Neural crest cell (in vitro differentiated cells): ENCODE data around the gene SPTBN4. TPM values are rescaled to one million over a fixed set of nuclear protein-coding genes. Genes with fewer than 3 reads are reported as not detected.
A peak's percentile ranks its signal among the peaks of the same experiment; 100 is the strongest.

Source experiments
- DNase-seq: peaks from one replicate; pipeline ENCODE4 v3.0.0; 2021; ENCODE audit warnings: low read depth, mixed read lengths, low spot score
- H3K27ac Mint-ChIP-seq: one replicate; pipeline ENCODE4 v1.8.0; 2021; ENCODE audit warnings: mild to moderate bottlenecking, mixed read lengths; ENCODE audit not compliant: unreplicated experiment
- H3K27me3 Mint-ChIP-seq: 2 replicates; pipeline ENCODE4 v1.8.0; 2021; ENCODE audit warnings: low read depth, mild to moderate bottlenecking, mixed read lengths
- H3K36me3 Mint-ChIP-seq: 2 replicates; pipeline ENCODE4 v1.8.0; 2021; ENCODE audit warnings: low read depth, mild to moderate bottlenecking, mixed read lengths
- H3K4me1 Mint-ChIP-seq: 2 replicates; pipeline ENCODE4 v1.8.0; 2021; ENCODE audit warnings: mixed read lengths
- H3K4me3 Mint-ChIP-seq: one replicate; pipeline ENCODE4 v1.8.0; 2021; ENCODE audit warnings: mild to moderate bottlenecking, mixed read lengths
- H3K9me3 Mint-ChIP-seq: 2 replicates; pipeline ENCODE4 v1.8.0; 2021; ENCODE audit warnings: mixed read lengths
- total RNA-seq: library from RNA; stranded (reverse); gene quantifications from 2 replicates; pipeline ENCODE4 v1.2.1, GENCODE V29; 2021
- TF ChIP-seq, protein P1 (sequence below): fragments of 200-600 bp; sonication (generic); conservative IDR thresholded peaks from 2 replicates; pipeline ENCODE4 v1.5.0; 2021; ENCODE audit warnings: antibody characterized with exemption, mild to moderate bottlenecking

The SPTBN4 gene
- total RNA-seq, 1 donor from 2014 or later = 0.40 TPM

GRCh38 chr19:40608240-40608621 lies 141.4 kb downstream of the SPTBN4 start:
- Mint-ChIP-seq H3K27ac (no peak overlapping the region), H3K4me3 (no peak overlapping the region), H3K9me3 (no peaks in the 10 kb centered on the region), H3K27me3 (peaks cover 95% of the 10 kb centered on the region), H3K4me1 (peaks cover 47% of the 10 kb centered on the region), H3K36me3 (peaks cover 10% of the 10 kb centered on the region)
- TF ChIP-seq, protein P1, sequence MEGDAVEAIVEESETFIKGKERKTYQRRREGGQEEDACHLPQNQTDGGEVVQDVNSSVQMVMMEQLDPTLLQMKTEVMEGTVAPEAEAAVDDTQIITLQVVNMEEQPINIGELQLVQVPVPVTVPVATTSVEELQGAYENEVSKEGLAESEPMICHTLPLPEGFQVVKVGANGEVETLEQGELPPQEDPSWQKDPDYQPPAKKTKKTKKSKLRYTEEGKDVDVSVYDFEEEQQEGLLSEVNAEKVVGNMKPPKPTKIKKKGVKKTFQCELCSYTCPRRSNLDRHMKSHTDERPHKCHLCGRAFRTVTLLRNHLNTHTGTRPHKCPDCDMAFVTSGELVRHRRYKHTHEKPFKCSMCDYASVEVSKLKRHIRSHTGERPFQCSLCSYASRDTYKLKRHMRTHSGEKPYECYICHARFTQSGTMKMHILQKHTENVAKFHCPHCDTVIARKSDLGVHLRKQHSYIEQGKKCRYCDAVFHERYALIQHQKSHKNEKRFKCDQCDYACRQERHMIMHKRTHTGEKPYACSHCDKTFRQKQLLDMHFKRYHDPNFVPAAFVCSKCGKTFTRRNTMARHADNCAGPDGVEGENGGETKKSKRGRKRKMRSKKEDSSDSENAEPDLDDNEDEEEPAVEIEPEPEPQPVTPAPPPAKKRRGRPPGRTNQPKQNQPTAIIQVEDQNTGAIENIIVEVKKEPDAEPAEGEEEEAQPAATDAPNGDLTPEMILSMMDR = no peak
- DNase-seq = no peak

- Mint-ChIP-seq H3K9me3 (no peaks in the 10 kb centered on the region), H3K36me3 (peaks cover 10% of the 10 kb centered on the region), H3K4me3 (peak overlapping the region; percentile 40), H3K27ac (no peak overlapping the region), H3K4me1 (peaks cover 49% of the 10 kb centered on the region), H3K27me3 (peaks cover 95% of the 10 kb centered on the region)
- DNase-seq = no peak
- TF ChIP-seq, protein P1 = no peak
Measured at GRCh38 chr19:40608957-40609356, 142.2 kb downstream of the SPTBN4 start.

DNA sequence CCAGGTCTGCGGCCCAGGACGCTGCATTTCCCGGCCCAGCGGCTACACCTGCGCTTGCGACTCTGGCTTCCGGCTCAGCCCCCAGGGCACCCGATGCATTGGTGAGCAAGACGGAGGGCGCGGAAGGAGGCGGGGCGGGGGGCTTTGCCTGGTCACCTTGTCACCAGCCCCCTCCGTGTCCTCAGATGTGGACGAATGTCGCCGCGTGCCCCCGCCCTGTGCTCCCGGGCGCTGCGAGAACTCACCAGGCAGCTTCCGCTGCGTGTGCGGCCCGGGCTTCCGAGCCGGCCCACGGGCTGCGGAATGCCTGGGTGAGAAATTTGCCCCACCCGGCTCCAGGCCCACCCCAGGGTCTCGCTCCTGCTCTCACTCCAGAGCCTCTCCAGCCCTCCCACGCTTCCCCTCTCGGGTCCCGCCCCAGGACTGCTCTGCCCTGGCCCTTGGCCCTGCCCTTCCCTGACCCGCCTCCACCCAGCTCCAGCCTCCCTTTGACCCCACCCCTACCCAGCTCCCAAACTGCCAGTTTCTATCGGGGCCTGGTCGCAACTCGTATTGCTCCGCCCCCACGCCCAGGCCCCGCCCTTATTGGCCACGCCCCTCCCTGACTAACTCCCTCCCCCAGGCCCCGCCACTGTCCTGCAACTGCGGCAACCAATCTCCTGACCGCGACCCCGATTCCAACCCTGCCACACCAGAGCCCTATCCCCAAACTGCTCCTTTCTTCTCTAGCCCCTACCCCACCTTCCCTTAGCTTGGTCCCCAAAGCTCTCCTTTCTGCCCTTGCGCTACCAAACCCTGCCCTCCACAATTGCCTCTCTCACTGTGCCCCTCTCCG lies 143.0 kb downstream of the SPTBN4 start:
- Mint-ChIP-seq H3K9me3 (no peaks in the 10 kb centered on the region), H3K27me3 (peaks cover 95% of the 10 kb centered on the region), H3K36me3 (peaks cover 10% of the 10 kb centered on the region), H3K27ac (no peak overlapping the region), H3K4me3 (peak overlapping the region; percentile 85), H3K4me1 (peaks cover 48% of the 10 kb centered on the region)
- TF ChIP-seq, protein P1 = no peak
- peak; percentile 74 for DNase-seq

DNA sequence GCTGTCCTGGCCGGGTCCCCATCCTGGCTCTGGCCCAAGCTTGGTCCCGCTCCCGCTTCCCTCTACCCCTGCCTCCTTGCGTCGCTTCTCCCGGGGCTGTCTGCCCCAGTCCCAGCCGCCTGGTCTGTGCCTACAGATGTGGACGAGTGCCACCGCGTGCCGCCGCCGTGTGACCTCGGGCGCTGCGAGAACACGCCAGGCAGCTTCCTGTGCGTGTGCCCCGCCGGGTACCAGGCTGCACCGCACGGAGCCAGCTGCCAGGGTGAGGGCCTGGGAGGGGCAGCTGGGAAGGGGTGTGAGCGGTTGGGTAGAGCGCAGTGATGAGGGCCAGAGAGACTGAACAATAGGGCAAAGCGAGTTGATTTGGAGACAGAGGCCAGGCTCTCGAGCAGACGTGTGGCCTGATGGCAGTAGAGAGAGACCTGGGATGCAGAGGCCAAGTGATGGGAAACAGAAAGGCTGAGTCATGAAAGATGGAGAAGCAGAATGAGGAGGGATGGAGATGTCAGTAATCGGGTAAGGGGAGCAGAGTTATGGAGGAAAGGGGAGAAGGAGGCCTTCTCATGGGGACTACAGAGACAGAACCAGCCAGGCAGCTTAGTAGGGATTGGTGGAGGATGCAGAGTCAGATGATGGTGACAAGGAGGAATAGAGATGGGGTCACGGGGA lies 143.7 kb downstream of the SPTBN4 start:
- peaks cover 10% of the 10 kb centered on the region for H3K36me3 Mint-ChIP-seq
- peaks cover 90% of the 10 kb centered on the region for H3K27me3 Mint-ChIP-seq
- DNase-seq = no peak

GRCh38 chr19:40611096-40611495 lies 144.3 kb downstream of the SPTBN4 start:
- peaks cover 41% of the 10 kb centered on the region for H3K4me1 Mint-ChIP-seq
- peaks cover 84% of the 10 kb centered on the region for H3K27me3 Mint-ChIP-seq
- TF ChIP-seq, protein P1 = no peak
- no peaks in the 10 kb centered on the region for H3K9me3 Mint-ChIP-seq
- DNase-seq = no peak
- no peak overlapping the region for H3K27ac Mint-ChIP-seq
- H3K4me3 Mint-ChIP-seq = peak overlapping the region; percentile 14
- H3K36me3 Mint-ChIP-seq = peaks cover 10% of the 10 kb centered on the region

More for the DNA sequence above, 143.7 kb downstream of the SPTBN4 start:
- H3K4me1 Mint-ChIP-seq = peaks cover 47% of the 10 kb centered on the region
- H3K9me3 Mint-ChIP-seq = no peaks in the 10 kb centered on the region
- H3K27ac Mint-ChIP-seq = no peak overlapping the region
- TF ChIP-seq, protein P1 = no peak
- H3K4me3 Mint-ChIP-seq = peak overlapping the region; percentile 85
